Gastroesophageal sphincter (tissue), 4 donors: Measurements from ENCODE around the gene ANKHD1. TPM values are rescaled to one million over a fixed set of nuclear protein-coding genes. Genes with fewer than 3 reads are reported as not detected.

Experiments
- ATAC-seq: fragments of 150-250 bp; one replicate; pipeline ENCODE4 v1.9.1; 2016; ENCODE audit warnings: mild to moderate bottlenecking, moderate library complexity
- H3K27ac ChIP-seq, 4 donors: fragments of 200-600 bp; sonication (generic) in 3 of 4; 1 replicate in 3 of 4; 2 replicates in 1 of 4; pipeline ENCODE4 v1.5.1; 2016 to 2019
- H3K27me3 ChIP-seq: fragments of 200-600 bp; sonication (generic); one replicate; pipeline ENCODE4 v1.5.1; 2019
- H3K36me3 ChIP-seq, 2 donors: fragments of 200-600 bp; sonication (generic); one replicate each; pipeline ENCODE4 v1.5.1; 2019; ENCODE audit warnings: control low read depth in 1 of 2
- H3K4me1 ChIP-seq, 3 donors: fragments of 200-600 bp; sonication (generic); 1 replicate in 2 of 3; 2 replicates in 1 of 3; pipeline ENCODE4 v1.5.1; 2016 to 2019; ENCODE audit warnings: control low read depth in 2 of 3
- H3K4me3 ChIP-seq, 2 donors: fragments of 200-600 bp; sonication (generic); one replicate each; pipeline ENCODE4 v1.5.1; 2019; ENCODE audit warnings: mild to moderate bottlenecking in 1 of 2, moderate library complexity in 1 of 2
- H3K9me3 ChIP-seq, 3 donors: fragments of 200-600 bp; sonication (generic); one replicate each; pipeline ENCODE4 v1.5.1; 2017 to 2019; ENCODE audit warnings: control low read depth in 2 of 3
- EP300 ChIP-seq: sonication (generic); formaldehyde crosslinking; IDR thresholded peaks from one replicate; pipeline ENCODE4 v1.6.1; 2017; ENCODE audit warnings: antibody characterized with exemption, mild to moderate bottlenecking
- POLR2A ChIP-seq, 2 donors: fragments of 450-650 bp; IDR thresholded peaks; one replicate each; pipeline ENCODE4 v1.6.1; 2017; ENCODE audit warnings: antibody characterized with exemption in 2 of 2, mild to moderate bottlenecking in 2 of 2, moderate library complexity in 1 of 2
- POLR2AphosphoS5 ChIP-seq: sonication (generic); formaldehyde crosslinking; IDR thresholded peaks from one replicate; pipeline ENCODE4 v1.6.1; 2017; ENCODE audit warnings: antibody characterized with exemption
- WGBS, 2 donors: methylation state at CpG; one replicate each; pipeline ENCODE4 v1.1.5; 2018; ENCODE audit warnings: low coverage in 1 of 2; 5-methylcytosine and 5-hydroxymethylcytosine counted together
- total RNA-seq, 4 donors: library from RNA; depleted of rRNA; stranded (reverse); fragments of >200 nt; gene quantifications; one replicate each; pipeline ENCODE4 v1.1.0, GENCODE V29; 2016
- TF ChIP-seq, protein P1 (sequence below), 4 experiments: fragments of 200-600 bp in 2 of 4; fragments of 450-650 bp in 2 of 4; sonication (generic) in 1 of 4; IDR thresholded peaks; one replicate each; pipeline ENCODE4 v1.5.1; 2017 to 2019; ENCODE audit warnings: antibody characterized with exemption in 4 of 4, mild to moderate bottlenecking in 2 of 4, moderate library complexity in 2 of 4

Gene ANKHD1
- total RNA-seq, 4 donors from 2014 or later: 52.7 to 156 (median 84.5) TPM

DNA sequence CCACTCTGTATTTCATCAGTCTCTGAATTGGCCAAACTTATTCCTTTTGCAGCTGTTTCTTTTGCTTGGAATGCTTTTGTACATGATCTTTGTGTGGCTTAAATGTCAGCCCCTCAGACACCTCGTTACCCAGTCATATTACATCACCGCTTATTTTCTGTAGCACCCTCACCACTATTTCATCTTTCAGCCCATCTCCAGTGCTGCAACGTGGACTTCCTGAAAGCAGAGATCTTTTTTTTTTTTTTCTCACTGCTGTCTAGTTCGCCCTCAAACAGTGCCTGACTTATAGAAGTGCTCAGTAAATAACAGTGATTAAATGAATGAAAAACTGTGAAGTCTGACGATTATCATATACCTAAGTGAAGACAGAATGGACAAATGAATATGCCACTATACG, 154.8 kb downstream of the ANKHD1 start:
- H3K4me1 ChIP-seq: peaks cover 8 to 39% (median 11%) of the 10 kb centered on the region in 3 donors
- no peaks in the 10 kb centered on the region for H3K27me3 ChIP-seq
- H3K36me3 ChIP-seq: peaks cover 0 to 24% of the 10 kb centered on the region in 2 donors
- no peak for ATAC-seq
- TF ChIP-seq POLR2A (IDR thresholded peaks at IDR 0.05) (no peak), EP300 (no peak), POLR2AphosphoS5 (no peak)
- TF ChIP-seq, protein P1, sequence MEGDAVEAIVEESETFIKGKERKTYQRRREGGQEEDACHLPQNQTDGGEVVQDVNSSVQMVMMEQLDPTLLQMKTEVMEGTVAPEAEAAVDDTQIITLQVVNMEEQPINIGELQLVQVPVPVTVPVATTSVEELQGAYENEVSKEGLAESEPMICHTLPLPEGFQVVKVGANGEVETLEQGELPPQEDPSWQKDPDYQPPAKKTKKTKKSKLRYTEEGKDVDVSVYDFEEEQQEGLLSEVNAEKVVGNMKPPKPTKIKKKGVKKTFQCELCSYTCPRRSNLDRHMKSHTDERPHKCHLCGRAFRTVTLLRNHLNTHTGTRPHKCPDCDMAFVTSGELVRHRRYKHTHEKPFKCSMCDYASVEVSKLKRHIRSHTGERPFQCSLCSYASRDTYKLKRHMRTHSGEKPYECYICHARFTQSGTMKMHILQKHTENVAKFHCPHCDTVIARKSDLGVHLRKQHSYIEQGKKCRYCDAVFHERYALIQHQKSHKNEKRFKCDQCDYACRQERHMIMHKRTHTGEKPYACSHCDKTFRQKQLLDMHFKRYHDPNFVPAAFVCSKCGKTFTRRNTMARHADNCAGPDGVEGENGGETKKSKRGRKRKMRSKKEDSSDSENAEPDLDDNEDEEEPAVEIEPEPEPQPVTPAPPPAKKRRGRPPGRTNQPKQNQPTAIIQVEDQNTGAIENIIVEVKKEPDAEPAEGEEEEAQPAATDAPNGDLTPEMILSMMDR (IDR thresholded peaks at IDR 0.05): no peak
- H3K9me3 ChIP-seq: no peaks in the 10 kb centered on the region
- peak overlapping the region in 2 of 4 donors; percentile 89 to 91 for H3K27ac ChIP-seq
- WGBS, 2 donors: 6 to 8% methylated on average over 5 to 6 of the region's 6 CpGs
- H3K4me3 ChIP-seq: peak overlapping the region; percentile 77 to 79

DNA sequence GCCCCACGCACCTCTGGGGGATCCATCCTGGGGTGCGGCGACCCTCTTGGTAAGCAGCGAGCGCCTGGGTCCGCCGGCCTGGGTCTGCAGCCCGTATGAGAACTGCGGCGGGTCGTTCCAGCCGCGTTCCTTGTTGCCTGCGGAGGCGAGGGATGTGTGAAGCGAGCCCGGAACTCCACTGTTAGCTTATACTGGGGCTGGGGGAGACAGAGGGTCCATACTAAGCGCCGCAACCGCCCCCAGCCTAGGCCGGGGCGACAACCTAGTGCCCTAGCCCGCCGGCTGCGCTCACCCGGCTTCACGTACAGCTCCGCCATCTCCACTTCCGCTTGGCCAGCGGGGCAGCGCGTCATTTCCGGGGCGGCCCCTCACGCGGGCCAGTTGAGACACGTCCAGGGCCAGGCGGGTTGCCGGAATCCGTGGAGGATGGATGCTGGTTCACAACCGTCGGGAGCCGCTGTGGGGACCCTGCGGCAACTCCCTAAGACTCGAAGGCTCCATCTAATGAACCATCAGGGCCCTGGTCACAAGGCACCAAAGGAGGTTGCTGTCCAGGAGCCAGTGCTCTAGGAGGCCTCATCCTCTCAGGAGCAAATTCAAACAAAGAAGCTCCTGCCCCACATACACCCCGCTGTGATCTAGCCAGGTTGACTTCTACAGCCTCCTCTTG, 155.6 kb downstream of the ANKHD1 start, which contains the start of gene SRA1:
Gene SRA1 (minus strand): TSS at position 338 of the 670 bp plus-strand sequence. CDS start 21 bp downstream, at position 317.
- TF ChIP-seq EP300 (no peak), POLR2A (IDR thresholded peaks at IDR 0.05) (peak; percentile 90), POLR2AphosphoS5 (peak; percentile 98)
- TF ChIP-seq, protein P1 (IDR thresholded peaks at IDR 0.05): peak in 1 of 4 experiments; percentile 7
- Histone ChIP-seq H3K27me3 (no peaks in the 10 kb centered on the region), H3K4me1 (peaks cover 8 to 48% (median 11%) of the 10 kb centered on the region in 3 donors), H3K36me3 (peaks cover 0 to 24% of the 10 kb centered on the region in 2 donors), H3K27ac (peak within 1 kb of the TSS; percentile 81 to 91 (median 90)), H3K4me3 (peak within 1 kb of the TSS; percentile 77 to 79), H3K9me3 (no peaks in the 10 kb centered on the region)
- WGBS, 2 donors: 10 to 40% methylated on average over 1 of the region's 46 CpGs
- ATAC-seq: peak; percentile 98

DNA sequence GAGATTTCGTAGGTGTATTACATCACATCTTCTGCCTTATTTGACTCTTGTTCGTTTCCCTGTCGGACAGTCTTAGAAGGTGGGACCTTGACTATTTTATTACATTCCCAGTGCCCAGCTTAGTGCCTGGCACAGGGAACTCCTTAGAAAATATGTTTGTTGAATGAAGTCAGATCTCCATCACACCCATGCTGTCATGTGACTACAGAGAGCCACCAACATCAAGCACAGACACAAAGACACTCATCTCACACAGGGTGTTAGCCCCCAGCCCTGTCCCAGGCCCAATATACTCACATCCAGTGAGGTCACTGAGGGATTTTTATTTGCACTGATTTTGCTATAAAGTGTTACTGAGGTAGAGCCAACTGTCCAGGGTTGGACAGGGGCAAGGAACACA, 156.3 kb downstream of the ANKHD1 start:
- Histone ChIP-seq H3K9me3 (no peaks in the 10 kb centered on the region), H3K4me3 (no peak overlapping the region), H3K4me1 (peaks cover 8 to 55% (median 14%) of the 10 kb centered on the region in 3 donors), H3K36me3 (peaks cover 0 to 25% of the 10 kb centered on the region in 2 donors), H3K27me3 (no peaks in the 10 kb centered on the region), H3K27ac (peak overlapping the region; percentile 81 to 91 (median 90))
- no peak for ATAC-seq
- WGBS, 2 donors: 86% methylated on average over 3 of the region's 3 CpGs; no CpG with 5 or more reads in 1 of the 2 donors
- TF ChIP-seq EP300: no peak
- no peak for TF ChIP-seq POLR2AphosphoS5
- TF ChIP-seq, protein P1 (IDR thresholded peaks at IDR 0.05): no peak
- no peak for TF ChIP-seq POLR2A (IDR thresholded peaks at IDR 0.05)

GRCh38 chr5:140558542-140558941, 156.9 kb downstream of the ANKHD1 start:
- TF ChIP-seq POLR2AphosphoS5 (no peak), EP300 (no peak), POLR2A (IDR thresholded peaks at IDR 0.05) (no peak)
- TF ChIP-seq, protein P1 (IDR thresholded peaks at IDR 0.05): no peak
- WGBS, 2 donors: 88 to 90% methylated on average over 4 to 5 of the region's 9 CpGs
- H3K9me3 ChIP-seq: no peaks in the 10 kb centered on the region
- H3K4me1 ChIP-seq: peaks cover 8 to 60% (median 20%) of the 10 kb centered on the region in 3 donors
- peak overlapping the region in 2 of 4 donors; percentile 90 to 91 for H3K27ac ChIP-seq
- no peak overlapping the region for H3K4me3 ChIP-seq
- H3K36me3 ChIP-seq: peaks cover 0 to 25% of the 10 kb centered on the region in 2 donors
- no peak for ATAC-seq
- no peaks in the 10 kb centered on the region for H3K27me3 ChIP-seq

DNA sequence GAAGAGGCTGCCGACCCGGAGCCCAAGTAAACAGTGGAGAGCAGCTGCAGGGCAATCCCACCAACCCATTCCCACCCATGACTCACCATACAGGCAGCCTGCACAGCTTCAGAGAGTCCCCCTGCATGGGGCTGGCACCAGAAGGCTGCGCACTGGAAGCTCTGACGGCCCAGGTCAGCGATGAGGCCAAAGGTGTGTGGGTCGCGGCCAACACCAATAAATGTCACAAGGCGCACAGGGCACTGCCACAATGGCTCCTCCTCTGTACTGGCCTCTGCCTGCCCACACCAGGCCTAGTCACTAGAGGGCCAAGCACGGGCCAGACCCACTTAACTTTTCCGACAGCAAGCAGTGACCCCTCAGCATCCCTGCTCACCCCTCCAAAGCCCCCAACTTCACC, 158.6 kb downstream of the ANKHD1 start:
- H3K9me3 ChIP-seq: no peaks in the 10 kb centered on the region
- peaks cover 0 to 25% of the 10 kb centered on the region in 2 donors for H3K36me3 ChIP-seq
- TF ChIP-seq POLR2A (IDR thresholded peaks at IDR 0.05) (no peak), POLR2AphosphoS5 (no peak), EP300 (no peak)
- TF ChIP-seq, protein P1 (IDR thresholded peaks at IDR 0.05): no peak
- H3K4me3 ChIP-seq: no peak overlapping the region
- peaks cover 8 to 56% (median 22%) of the 10 kb centered on the region in 3 donors for H3K4me1 ChIP-seq
- ATAC-seq: no peak
- 86% methylated on average over 5 of the region's 10 CpGs; no CpG with 5 or more reads in 1 of the 2 donors for WGBS, 2 donors
- H3K27me3 ChIP-seq: no peaks in the 10 kb centered on the region
- no peak overlapping the region for H3K27ac ChIP-seq
